ENCODE results near the gene BMPR1A.

DNA sequence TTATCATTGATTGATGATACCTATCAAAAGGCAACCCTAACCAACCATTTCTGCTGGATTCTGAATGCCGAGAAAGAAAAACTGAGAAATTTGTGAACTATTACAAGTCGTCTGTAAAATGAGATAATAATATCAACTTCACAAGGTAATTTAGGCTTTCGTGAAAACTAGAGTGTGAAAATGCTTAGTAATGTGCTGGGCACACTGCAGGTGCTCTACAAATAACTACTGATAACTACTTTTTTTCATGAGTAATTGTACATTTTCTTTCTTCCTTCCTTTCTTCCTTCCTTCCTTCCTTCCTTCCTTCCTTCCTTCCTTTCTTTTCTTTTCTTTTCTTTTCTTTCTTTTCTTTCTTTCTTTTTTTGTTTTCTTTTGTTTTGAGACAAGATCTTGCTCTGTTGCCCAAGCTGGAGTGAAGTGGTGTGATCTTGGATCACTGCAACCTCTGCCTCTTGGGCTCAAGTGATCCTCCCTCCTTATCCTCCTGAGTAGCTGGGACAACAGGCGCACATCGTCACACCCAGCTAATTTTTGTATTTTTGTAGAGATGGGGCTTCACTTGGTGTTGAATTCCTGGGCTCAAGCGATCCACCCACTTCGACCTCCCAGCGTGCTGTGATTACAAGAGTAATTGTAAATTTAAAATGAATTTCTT, 42.9 kb downstream of the BMPR1A start:
- TF ChIP-seq CTCF (conservative IDR thresholded peaks at IDR 0.05; ENCODE audit: low read length), result no peak
- no peak for TF ChIP-seq EZH2phosphoT487 (IDR thresholded peaks at IDR 0.05; ENCODE audit: borderline replicate concordance, low read depth, low read length)

Data from OCI-LY7 (cell line).